ENCODE results near the gene ERN1.
A peak's percentile ranks its signal among the peaks of the same experiment; 100 is the strongest.

Gene ERN1

GRCh38 chr17:64139542-64139941 lies 9.6 kb upstream of the ERN1 start:
- no peak for DNase-seq (ENCODE audit: low read depth)
- no peak overlapping the region for H3K4me3 ChIP-seq (ENCODE audit: control insufficient read depth, low read depth, low read length)
- TF ChIP-seq CTCF (IDR thresholded peaks at IDR 0.05; ENCODE audit: control insufficient read depth, insufficient read depth, low read depth, low read length, missing control alignments), result no peak

GRCh38 chr17:64138441-64138840 lies 8.5 kb upstream of the ERN1 start:
- no peak for DNase-seq (ENCODE audit: low read depth)
- no peak for TF ChIP-seq CTCF (IDR thresholded peaks at IDR 0.05; ENCODE audit: control insufficient read depth, insufficient read depth, low read depth, low read length, missing control alignments)
- H3K4me3 ChIP-seq (ENCODE audit: control insufficient read depth, low read depth, low read length), result no peak overlapping the region

GRCh38 chr17:64135000-64135399 lies 5.1 kb upstream of the ERN1 start:
- TF ChIP-seq CTCF (IDR thresholded peaks at IDR 0.05; ENCODE audit: control insufficient read depth, insufficient read depth, low read depth, low read length, missing control alignments), result no peak
- no peak for DNase-seq (ENCODE audit: low read depth)
- no peak overlapping the region for H3K4me3 ChIP-seq (ENCODE audit: control insufficient read depth, low read depth, low read length)

GRCh38 chr17:64134216-64134970 lies 4.4 kb upstream of the ERN1 start:
- no peak for TF ChIP-seq CTCF (IDR thresholded peaks at IDR 0.05; ENCODE audit: control insufficient read depth, insufficient read depth, low read depth, low read length, missing control alignments)
- no peak overlapping the region for H3K4me3 ChIP-seq (ENCODE audit: control insufficient read depth, low read depth, low read length)
- no peak for DNase-seq (ENCODE audit: low read depth)

- DNase-seq (ENCODE audit: low read depth), result no peak
- peak; percentile 58 for TF ChIP-seq CTCF (IDR thresholded peaks at IDR 0.05; ENCODE audit: control insufficient read depth, insufficient read depth, low read depth, low read length, missing control alignments)
- no peak overlapping the region for H3K4me3 ChIP-seq (ENCODE audit: control insufficient read depth, low read depth, low read length)
Observed at GRCh38 chr17:64133546-64134215, 3.7 kb upstream of the ERN1 start.

GRCh38 chr17:64131606-64132270 lies 1.8 kb upstream of the ERN1 start:
- TF ChIP-seq CTCF (IDR thresholded peaks at IDR 0.05; ENCODE audit: control insufficient read depth, insufficient read depth, low read depth, low read length, missing control alignments), result no peak
- no peak for DNase-seq (ENCODE audit: low read depth)
- H3K4me3 ChIP-seq (ENCODE audit: control insufficient read depth, low read depth, low read length), result no peak overlapping the region
